ENCODE measurements around the gene KCNN4. TPM values are rescaled to one million over a fixed set of nuclear protein-coding genes. Genes with fewer than 3 reads are reported as not detected.
"Not testable (repeated sequence)": the region's sequence is repeated elsewhere in the genome, so short reads cannot be mapped to it uniquely, and the experiment has no call there.

The KCNN4 gene
- total RNA-seq: 1 to 10 TPM in 3 of 4 donors, under 1 TPM in 1; 0.77 to 9.2 (median 5.6) TPM

- H3K4me1 ChIP-seq: no peaks in the 10 kb centered on the region
- intact Hi-C loops (cut with DNase I; ENCODE audit: low total_unique reads): loop anchor here (5.0 kb wide), 1 partner anchor 34 kb away; no protein-coding TSS in a partner anchor
- TF ChIP-seq POLR2A (IDR thresholded peaks at IDR 0.05): no peak
- no peak for TF ChIP-seq CTCF (IDR thresholded peaks at IDR 0.05)
- H3K4me3 ChIP-seq: no peak within 1 kb of the TSS
- H3K9me3 ChIP-seq: no peaks in the 10 kb centered on the region
- no peak for DNase-seq
- H3K27me3 ChIP-seq: no peaks in the 10 kb centered on the region
- peak within 1 kb of the TSS in 1 of 2 donors; percentile 14 for H3K27ac ChIP-seq
- no peaks in the 10 kb centered on the region for H3K36me3 ChIP-seq
Observed at GRCh38 chr19:43780706-43781525, at the start of gene KCNN4. KCNN4 (minus strand) TSS chr19:43780973; CDS start chr19:43780861, 112 bp downstream.

- Histone ChIP-seq H3K36me3 (no peaks in the 10 kb centered on the region), H3K4me3 (peak within 1 kb of the TSS; percentile 57 to 61), H3K4me1 (no peaks in the 10 kb centered on the region), H3K9me3 (no peaks in the 10 kb centered on the region), H3K27me3 (no peaks in the 10 kb centered on the region), H3K27ac (peak within 1 kb of the TSS; percentile 43 to 65)
- TF ChIP-seq POLR2A (IDR thresholded peaks at IDR 0.05): no peak
- peak in 1 of 4 experiments; percentile 6 for TF ChIP-seq CTCF (IDR thresholded peaks at IDR 0.05)
- intact Hi-C loops (cut with DNase I; ENCODE audit: low total_unique reads): no loop called here
- peak; percentile 89 to 90 for DNase-seq
Observed at GRCh38 chr19:43826787-43827754, 46.3 kb upstream of the KCNN4 start, which contains the start of gene ZNF283. ZNF283 (plus strand) TSS chr19:43827321; CDS start chr19:43833505, 6,184 bp downstream.

GRCh38 chr19:43824572-43824971, 43.8 kb upstream of the KCNN4 start:
- intact Hi-C loops (cut with DNase I; ENCODE audit: low total_unique reads); H3K27ac ChIP-seq; H3K36me3 ChIP-seq; H3K4me1 ChIP-seq; H3K27me3 ChIP-seq; H3K4me3 ChIP-seq; DNase-seq; H3K9me3 ChIP-seq: not testable (repeated sequence)

- H3K9me3 ChIP-seq; intact Hi-C loops (cut with DNase I; ENCODE audit: low total_unique reads); DNase-seq; H3K4me1 ChIP-seq; H3K36me3 ChIP-seq; H3K27ac ChIP-seq; H3K4me3 ChIP-seq; H3K27me3 ChIP-seq: not testable (repeated sequence)
Observed at GRCh38 chr19:43823856-43824255, 43.1 kb upstream of the KCNN4 start.

- no peak for DNase-seq
- Histone ChIP-seq H3K27me3 (no peaks in the 10 kb centered on the region), H3K9me3 (no peaks in the 10 kb centered on the region), H3K27ac (no peak overlapping the region), H3K4me1 (peaks cover 0 to 5% of the 10 kb centered on the region in 2 donors), H3K36me3 (no peaks in the 10 kb centered on the region), H3K4me3 (peak overlapping the region; percentile 11 to 28)
- TF ChIP-seq CTCF (IDR thresholded peaks at IDR 0.05) (no peak), POLR2A (IDR thresholded peaks at IDR 0.05) (no peak)
- intact Hi-C loops (cut with DNase I; ENCODE audit: low total_unique reads): no loop called here
Observed at GRCh38 chr19:43820884-43821215, 40.1 kb upstream of the KCNN4 start.
